ENCODE results near the gene PHKB. TPM values are rescaled to one million over a fixed set of nuclear protein-coding genes. Genes with fewer than 3 reads are reported as not detected.

The PHKB gene
- total and polyA plus RNA-seq, 2 of the 8 experiments (the other 6 are each of a cell fraction or from before 2014, with no cell fraction given) = 18.6 to 38.3 TPM

- POLR2A ChIA-PET (ENCODE audit: partially characterized antibody) = no interaction called here
- no peaks in the 10 kb centered on the region for H3K36me3 ChIP-seq (ENCODE audit: control insufficient read depth in 2 of 4, insufficient read depth in 4 of 4, low read length in 3 of 4)
- H2BK5ac ChIP-seq (ENCODE audit: low read depth, low read length) = no peak overlapping the region
Measured at GRCh38 chr16:47561286-47561685, 100.2 kb downstream of the PHKB start.

More at GRCh38 chr16:47561286-47561685, 100.2 kb downstream of the PHKB start:
- Histone ChIP-seq H2BK15ac (ENCODE audit: low read length) (no peak overlapping the region), H3K23me2 (ENCODE audit: low read depth, low read length) (no peaks in the 10 kb centered on the region), H3K18ac (ENCODE audit: extremely low read depth, low read length) (no peak overlapping the region), H3K9me3 (ENCODE audit: insufficient read depth in 2 of 2, low read depth in 1 of 2, low read length in 1 of 2) (no peaks in the 10 kb centered on the region), H4K5ac (ENCODE audit: insufficient read length, low read depth, low read length) (no peak overlapping the region), H2BK20ac (ENCODE audit: low read length) (no peak overlapping the region), H2BK12ac (ENCODE audit: low read depth, low read length) (no peak overlapping the region), H3K27ac (ENCODE audit: low read depth, low read length) (no peak overlapping the region), H4K91ac (replicated peaks; ENCODE audit: insufficient read length, low read length) (no peak overlapping the region), H4K8ac (ENCODE audit: extremely low read depth, insufficient read depth, low read length) (no peak overlapping the region), H2BK120ac (replicated peaks; ENCODE audit: low read depth, low read length) (no peak overlapping the region), H3K56ac (replicated peaks; ENCODE audit: insufficient read length, low read depth, low read length) (no peak overlapping the region), H3K14ac (ENCODE audit: insufficient read length) (no peak overlapping the region), H3K23ac (ENCODE audit: insufficient read length) (no peak overlapping the region), H3K4me1 (replicated peaks in 1 of 4; ENCODE audit: control insufficient read depth in 3 of 4, insufficient read depth in 4 of 4, low read length in 3 of 4) (no peaks in the 10 kb centered on the region), H3K9ac (replicated peaks in 1 of 4; ENCODE audit: extremely low read depth in 1 of 4, low read depth in 3 of 4, low read length in 3 of 4) (no peak overlapping the region), H3K79me2 (ENCODE audit: control insufficient read depth in 1 of 2, insufficient read depth in 2 of 2, low read length in 2 of 2) (no peaks in the 10 kb centered on the region), H3K27me3 (replicated peaks in 1 of 4; ENCODE audit: control insufficient read depth in 3 of 4, extremely low read depth in 1 of 4, insufficient read depth in 3 of 4, low read length in 3 of 4) (no peaks in the 10 kb centered on the region), H3K4me2 (ENCODE audit: insufficient read depth in 1 of 2, low read depth in 2 of 2, low read length in 2 of 2) (no peak overlapping the region), H3K4ac (replicated peaks; ENCODE audit: insufficient read length, low read depth, low read length) (no peak overlapping the region), H2AFZ (ENCODE audit: low read length) (no peak overlapping the region), H4K20me1 (replicated peaks in 1 of 2; ENCODE audit: control insufficient read depth in 1 of 2, insufficient read depth in 2 of 2, low read length in 2 of 2) (no peaks in the 10 kb centered on the region), H2AK5ac (ENCODE audit: low read depth, low read length) (no peak overlapping the region), H3K79me1 (ENCODE audit: low read depth, low read length) (no peaks in the 10 kb centered on the region), H3K4me3 (ENCODE audit: extremely low read depth in 1 of 4, insufficient read depth in 2 of 4, low read depth in 3 of 4, low read length in 4 of 4) (no peak overlapping the region)
- no peak for TF ChIP-seq E2F6 (IDR thresholded peaks at IDR 0.05)
- TF ChIP-seq PHF8 (conservative IDR thresholded peaks at IDR 0.05; ENCODE audit: low read depth, low read length) = no peak
- TF ChIP-seq SRF (IDR thresholded peaks at IDR 0.05; ENCODE audit: low read depth, low read length) = no peak
- no peak for TF ChIP-seq CBX8 (IDR thresholded peaks at IDR 0.05; ENCODE audit: borderline replicate concordance, low read depth, low read length)
- TF ChIP-seq HDAC2 (IDR thresholded peaks at IDR 0.05; ENCODE audit: borderline replicate concordance in 1 of 2, low read depth in 2 of 2, low read length in 2 of 2) = no peak
- TF ChIP-seq RBBP5 (IDR thresholded peaks at IDR 0.05; ENCODE audit: borderline replicate concordance, low read depth, low read length) = no peak
- TF ChIP-seq FOSL1 (IDR thresholded peaks at IDR 0.05; ENCODE audit: insufficient read depth, low read depth, low read length) = no peak
- TF ChIP-seq JUN (IDR thresholded peaks at IDR 0.05; ENCODE audit: low read depth, low read length) = no peak
- no peak for TF ChIP-seq CHD2 (IDR thresholded peaks at IDR 0.05; ENCODE audit: low read length)
- no peak for TF ChIP-seq YY1 (IDR thresholded peaks at IDR 0.05; ENCODE audit: low read depth, low read length)
- FAIRE-seq (no peak), DNase-seq (ENCODE audit: low read depth in 1 of 2, low spot score in 2 of 2) (no peak)
- CTCF ChIA-PET (ENCODE audit: partially characterized antibody) = no interaction called here
- WGBS, 2 experiments (ENCODE audit: extremely low coverage in 1 of 2, insufficient coverage in 1 of 2, insufficient read length in 1 of 2, insufficient replicate concordance in 2 of 2, low coverage in 1 of 2, low lambda C conversion rate in 2 of 2, missing lambda C conversion rate in 1 of 2) = 84% methylated on average over 1 of the region's 1 CpG; no CpG with 5 or more reads in 1 of the 2 experiments

All from H1 (cell line).